ENCODE measurements around the gene HSPA4L.

The HSPA4L gene

GRCh38 chr4:127870688-127871087, 88.6 kb downstream of the HSPA4L start:
- no peak for DNase-seq

- no peak for DNase-seq
Measured at GRCh38 chr4:127875791-127876190, 93.7 kb downstream of the HSPA4L start.

- peak; percentile 95 for DNase-seq
Measured at GRCh38 chr4:127880763-127881562, 98.8 kb downstream of the HSPA4L start, which contains the start of gene PLK4. Gene PLK4, plus strand, starts transcription at chr4:127880893. Its CDS starts 242 bp downstream, at chr4:127881135.

- no peak for DNase-seq
Measured at GRCh38 chr4:127881563-127881864, 99.4 kb downstream of the HSPA4L start.

- DNase-seq = no peak
Measured at GRCh38 chr4:127888559-127888958, 106.4 kb downstream of the HSPA4L start.

GRCh38 chr4:127889903-127890302, 107.8 kb downstream of the HSPA4L start:
- DNase-seq = no peak
